Right renal pelvis (tissue), 4 donors: ENCODE results near the gene IL15RA. TPM values are rescaled to one million over a fixed set of nuclear protein-coding genes. Genes with fewer than 3 reads are reported as not detected.
"Not testable (repeated sequence)": the region's sequence is repeated elsewhere in the genome, so short reads cannot be mapped to it uniquely, and the experiment has no call there.

ENCODE experiments used
- DNase-seq, 4 donors: peaks; one replicate each; pipeline ENCODE4 v3.0.0-alpha.2; 2013; ENCODE audit warnings: low read depth in 4 of 4, low spot score in 3 of 4, missing footprints in 1 of 4
- polyA plus RNA-seq, 4 donors: library from polyadenylated mRNA; unstranded; fragments of 120-200 nt; gene quantifications; one replicate each; pipeline ENCODE4 v1.2.1, GENCODE V29; 2013; ENCODE audit not compliant: insufficient read length in 4 of 4

IL15RA gene
- polyA plus RNA-seq, 4 donors = 1.5 to 2.4 (median 2.0) TPM

DNA sequence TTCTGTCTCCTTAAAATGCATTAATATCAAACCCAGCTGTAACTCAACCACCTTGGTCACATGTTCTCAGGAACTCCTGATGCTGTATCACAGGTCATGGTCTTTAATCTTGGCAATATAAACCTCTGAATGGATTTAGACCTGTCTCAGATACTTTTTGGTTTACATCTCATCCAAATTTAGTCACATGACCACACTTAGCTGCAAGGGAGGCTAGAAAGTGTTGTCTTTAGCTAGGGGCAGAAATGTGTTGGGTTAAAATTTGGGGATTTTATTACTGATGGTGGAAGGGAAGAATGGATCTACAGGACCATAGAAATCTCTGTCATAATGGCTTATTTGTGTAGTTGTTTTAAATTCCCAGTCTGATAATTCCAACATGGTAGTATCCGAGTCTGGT is 29.6 kb upstream of the IL15RA start:
- DNase-seq = no peak

DNA sequence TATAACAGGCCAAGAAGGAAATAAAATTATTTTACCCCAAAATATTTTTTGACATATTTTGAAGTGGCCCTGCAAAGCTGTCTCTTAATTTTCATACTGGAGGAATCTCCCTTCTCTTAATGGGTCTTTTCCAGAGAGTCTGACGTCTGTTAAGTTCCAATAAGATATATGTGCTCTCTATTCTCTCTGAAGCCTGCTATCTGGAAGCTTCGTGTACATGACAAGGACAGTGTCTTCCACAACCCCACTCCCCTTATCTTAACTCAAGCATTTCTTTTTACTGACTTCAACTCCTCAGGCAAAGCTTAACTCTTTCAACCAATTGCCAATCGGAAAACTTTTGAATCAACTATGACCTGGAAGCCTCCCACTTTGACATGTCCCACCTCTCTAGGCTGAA is 29.2 kb upstream of the IL15RA start:
- DNase-seq = no peak

DNA sequence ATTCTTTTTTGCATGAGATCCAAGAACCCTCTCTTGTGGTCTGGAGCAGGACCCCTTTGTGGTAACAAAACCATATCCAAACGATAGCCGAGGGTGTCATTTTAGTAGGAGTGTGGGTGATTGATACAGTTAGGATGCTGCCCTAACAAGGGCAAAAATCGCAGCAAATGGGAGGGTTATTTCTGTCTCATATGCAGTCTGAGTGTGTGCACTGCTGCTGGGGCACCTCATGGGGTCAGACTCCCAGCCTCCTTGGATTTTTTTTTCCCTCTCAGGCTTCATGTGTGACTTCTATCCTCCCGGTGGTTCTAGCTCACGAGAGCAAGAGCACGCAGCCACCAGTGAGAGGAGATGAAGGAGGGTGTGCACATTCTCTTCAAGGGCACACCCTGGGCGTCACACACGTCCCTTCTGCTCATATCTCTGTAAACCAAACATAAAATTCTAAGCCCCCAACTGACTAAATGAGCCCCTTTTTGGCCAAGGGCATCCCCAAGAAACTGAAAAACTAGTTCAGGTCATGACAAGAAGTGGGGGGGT is 28.6 kb upstream of the IL15RA start:
- no peak for DNase-seq

DNA sequence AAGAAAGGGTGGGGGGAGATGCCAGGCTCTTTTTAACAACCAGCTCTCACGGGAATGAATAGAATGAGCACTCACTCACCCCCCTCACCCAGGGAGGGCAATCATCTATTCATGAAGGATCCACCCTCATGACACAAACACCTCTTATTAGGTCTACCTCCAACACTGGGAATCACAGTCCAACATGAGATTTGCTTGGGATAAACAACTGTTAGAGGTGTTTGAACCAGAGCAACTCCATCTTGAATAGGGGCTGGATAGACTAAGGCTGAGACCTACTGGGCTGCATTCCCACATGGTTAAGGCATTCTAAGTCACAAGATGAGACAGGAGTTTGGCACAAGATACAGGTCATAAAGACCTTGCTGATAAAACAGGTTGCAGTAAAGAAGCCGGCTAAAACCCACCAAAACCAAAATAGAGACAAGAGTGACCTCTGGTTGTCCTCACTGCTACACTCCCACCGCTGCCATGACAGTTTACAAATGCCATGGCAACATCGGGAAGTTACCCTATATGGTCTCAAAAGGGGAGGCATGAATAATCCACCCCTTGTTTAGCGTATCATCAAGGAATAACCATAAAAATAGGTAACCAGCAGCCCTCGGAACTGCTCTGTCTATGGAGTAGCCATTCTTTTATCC is 27.9 kb upstream of the IL15RA start:
- DNase-seq = not testable (repeated sequence)

DNA sequence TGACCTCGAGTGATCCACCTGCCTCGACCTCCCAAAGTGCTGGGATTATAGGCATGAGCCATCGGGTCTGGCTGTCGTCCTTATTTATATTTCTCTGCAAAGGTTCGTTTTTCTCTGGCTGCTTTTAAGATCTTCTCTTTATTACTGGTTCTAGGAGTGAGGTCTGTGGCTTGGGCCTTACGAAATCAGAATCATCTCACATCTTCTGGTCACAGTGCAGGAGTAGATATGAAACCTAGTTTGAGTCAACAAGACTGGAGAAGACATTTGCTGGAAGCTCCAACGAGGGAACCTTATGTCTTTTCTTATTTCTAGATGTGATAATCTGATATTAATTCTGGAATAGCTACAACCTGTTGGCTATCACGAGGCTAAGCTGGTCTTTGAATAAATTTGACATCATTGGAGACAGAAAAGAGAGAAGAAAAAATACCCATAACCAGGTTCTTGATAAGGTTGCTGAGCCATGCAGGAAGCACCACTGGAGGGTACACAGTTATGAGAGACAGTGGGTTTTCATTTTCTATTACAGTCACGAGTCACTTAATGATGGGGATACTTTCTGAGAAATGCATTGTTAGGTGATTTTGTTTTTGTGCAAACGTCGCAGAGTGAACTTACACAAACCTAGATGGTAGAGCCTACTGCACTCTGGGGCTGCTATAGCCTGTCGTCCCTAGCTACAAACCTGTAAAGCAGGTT is 25.6 kb upstream of the IL15RA start:
- DNase-seq = no peak

DNA sequence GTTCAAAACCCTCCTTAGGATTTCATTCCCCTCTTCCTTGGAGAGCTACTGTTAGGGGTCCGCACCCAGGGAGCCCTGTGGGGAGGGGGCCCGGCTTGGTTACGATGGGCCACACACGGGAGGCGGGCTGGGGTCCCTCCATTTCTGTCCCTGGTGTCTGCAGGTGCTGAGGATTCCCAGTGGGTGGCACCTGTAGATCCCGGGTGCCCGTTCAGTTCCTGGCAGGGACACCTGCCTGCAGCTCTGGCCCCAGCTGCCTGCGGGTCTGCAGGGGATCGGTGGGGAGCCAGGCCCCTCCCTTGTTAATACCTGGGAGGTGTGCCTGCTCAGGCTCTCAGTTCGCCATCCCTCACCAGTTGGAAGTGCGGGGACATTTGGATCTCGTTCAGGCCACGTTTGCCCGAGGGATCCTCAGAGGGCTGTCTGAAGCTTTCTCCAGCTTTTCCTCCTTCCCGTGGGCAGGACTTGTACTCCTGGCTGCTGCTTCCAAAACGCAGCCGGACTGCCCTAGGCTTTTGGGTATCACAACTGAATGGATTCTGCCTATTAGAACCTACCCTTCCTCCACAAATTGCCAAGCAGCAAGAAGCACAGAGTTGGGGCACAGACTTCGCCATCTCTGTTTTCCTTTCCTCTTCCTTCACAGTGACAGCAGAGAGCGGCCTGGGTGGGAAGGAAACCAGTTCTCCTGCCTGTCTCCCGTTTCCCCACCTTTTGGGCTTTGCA is 22.3 kb upstream of the IL15RA start:
- no peak for DNase-seq

DNA sequence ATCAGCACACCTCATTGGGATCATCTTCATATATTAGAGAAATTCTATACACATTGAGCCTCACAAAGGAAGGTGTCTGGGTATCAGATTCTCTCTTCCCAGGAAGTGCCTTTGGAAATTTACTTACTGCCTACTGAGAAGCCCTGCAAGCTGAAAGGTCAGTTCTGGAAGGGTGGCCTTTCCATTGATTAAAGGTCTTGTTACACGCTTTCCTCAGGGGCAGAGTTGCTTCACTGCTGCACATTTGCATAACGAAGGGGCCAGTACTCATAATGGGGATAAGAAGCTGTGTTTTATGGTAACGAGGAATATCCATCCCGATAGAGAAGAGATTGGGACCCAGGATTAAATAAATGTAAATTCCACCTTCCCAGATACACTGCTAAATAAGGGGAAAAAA is 19.4 kb upstream of the IL15RA start:
- no peak for DNase-seq

DNA sequence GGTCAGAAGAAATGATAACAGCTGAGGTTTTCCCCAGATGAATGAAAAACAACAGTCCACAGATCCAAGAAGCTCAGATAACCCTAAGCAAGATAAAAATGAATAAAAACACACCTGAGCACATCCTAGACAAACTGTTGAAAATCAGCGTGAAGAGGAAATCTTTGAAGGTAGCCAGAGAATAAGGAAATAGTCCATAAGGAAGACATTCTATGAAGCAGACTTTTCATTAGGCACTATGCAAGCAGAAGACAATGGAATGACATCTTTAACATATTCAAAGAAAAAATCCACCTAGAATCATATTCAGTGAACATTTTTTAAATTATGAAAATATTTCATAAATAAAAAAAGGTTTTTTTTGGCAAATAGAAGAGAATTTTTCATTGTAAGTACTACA is 15.1 kb upstream of the IL15RA start:
- no peak for DNase-seq

DNA sequence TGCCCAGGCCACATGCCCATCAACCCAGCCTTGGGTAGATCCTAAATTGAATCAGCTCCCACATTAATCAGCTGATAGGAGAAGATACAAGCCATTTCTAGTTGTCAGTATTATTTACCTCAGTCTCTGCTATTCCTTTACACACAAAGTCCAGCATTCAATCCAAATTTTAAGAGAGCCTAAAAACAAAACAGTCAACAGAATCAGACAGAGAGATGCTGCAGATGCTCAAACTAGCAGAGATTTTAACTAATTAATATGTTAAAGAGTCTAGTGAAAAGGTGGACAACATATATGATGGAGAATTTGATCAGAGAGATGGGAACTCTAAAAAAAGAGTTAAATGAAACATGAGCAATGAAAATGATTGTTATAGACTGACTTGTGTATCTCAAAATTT is 14.4 kb upstream of the IL15RA start:
- no peak for DNase-seq

DNA sequence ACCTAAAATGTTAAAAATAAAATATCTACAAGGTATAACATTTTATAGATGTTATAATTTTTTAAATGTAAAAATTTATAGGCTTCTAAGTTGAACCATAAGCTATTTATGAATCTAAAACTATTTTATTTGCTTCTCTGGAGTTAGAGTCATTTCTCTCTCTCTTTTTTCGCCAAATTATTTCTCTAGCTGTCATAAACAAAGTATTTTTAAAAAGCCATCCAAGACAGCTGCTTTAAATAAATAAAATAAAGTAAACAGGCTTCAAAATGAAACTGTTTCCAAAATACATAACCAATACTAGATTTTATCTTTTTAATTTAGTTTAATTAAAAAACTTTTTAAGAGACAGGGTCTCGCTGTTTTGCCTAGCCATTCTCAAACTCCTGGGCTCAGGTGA is 12.4 kb upstream of the IL15RA start:
- no peak for DNase-seq

DNA sequence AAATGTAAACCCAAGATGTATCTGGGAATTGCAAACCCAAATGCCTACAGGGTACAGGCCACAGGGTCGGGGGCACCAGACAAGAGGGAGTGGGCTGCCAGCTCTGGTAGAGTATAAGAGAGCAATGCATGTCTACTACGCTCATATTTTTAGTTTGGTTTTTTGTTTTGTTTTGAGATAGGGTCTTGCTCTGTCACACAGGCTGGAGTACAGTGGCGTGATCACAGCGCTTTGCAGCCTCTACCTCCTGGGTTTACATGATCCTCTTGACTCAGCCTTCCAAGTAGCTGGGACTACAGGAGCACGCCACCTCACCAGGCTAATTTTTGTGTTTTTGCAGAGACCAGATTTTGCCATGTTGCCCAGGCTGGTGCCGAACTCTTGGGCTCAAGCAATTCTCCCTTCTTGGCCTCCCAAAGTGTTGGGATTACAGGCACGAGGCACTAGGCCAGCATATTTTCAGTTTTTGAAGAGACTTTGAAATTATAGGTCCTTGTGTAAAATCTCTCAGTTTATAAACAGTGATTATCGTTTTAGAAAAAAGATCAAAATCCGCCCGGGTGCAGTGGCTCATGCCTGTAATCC is 11.1 kb upstream of the IL15RA start:
- no peak for DNase-seq

DNA sequence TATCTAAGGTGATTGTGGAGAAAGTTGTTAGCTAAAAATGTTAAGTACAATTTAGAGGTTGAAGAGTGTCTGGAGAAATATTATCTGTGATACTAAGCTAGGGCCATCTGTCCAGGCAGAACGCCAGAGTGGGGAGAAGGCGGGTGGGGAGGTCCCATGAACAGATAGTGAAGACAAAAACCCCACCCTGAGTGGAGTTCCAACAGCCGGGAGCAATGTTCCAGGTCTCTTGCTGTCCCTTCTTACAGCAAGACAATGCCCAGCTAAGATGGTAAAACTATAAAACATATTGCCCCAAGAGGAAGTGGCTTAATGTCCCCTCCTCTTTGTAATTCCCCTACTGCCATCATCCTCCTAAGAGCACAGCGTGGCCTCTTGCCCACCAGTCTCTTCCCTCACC is 10.4 kb upstream of the IL15RA start:
- no peak for DNase-seq

DNA sequence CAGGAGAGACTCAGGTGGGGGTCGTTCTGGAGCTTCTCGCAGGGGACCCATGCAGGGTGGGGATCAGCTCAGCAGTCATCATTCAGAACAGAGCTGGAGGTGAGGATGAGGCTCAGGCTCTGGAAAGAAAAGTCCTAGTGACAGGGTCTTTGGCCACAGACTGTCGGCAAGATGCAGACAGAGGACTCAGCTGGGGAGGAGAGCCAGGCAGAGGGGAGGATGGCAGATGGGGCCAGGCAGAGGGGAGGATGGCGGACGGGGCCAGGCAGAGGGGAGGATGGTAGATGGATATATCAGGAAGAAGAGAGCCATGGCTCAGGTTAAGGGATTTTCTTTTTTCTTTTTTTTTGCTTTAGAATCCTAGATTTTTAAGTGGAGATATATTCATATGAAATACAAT is 7.7 kb upstream of the IL15RA start:
- no peak for DNase-seq

DNA sequence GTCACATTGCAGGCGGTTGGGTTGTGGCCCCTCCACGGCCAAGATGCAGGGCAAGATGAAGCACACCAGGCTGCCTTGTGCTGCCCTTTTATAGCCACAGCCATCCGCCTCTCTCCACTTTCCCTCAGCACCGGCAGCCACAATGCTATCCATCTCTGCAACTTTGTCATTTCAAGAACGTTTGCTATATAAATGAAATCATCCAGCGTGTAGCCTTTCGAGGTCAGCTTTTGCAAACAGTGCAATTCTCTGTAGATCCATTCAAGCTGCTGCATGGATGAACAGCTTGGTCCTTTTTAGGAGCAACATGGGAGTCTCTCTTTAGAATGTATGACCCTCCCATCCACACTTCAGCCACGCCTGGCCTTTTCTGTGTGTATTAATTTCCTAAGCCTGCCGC is 6.4 kb upstream of the IL15RA start:
- no peak for DNase-seq

DNA sequence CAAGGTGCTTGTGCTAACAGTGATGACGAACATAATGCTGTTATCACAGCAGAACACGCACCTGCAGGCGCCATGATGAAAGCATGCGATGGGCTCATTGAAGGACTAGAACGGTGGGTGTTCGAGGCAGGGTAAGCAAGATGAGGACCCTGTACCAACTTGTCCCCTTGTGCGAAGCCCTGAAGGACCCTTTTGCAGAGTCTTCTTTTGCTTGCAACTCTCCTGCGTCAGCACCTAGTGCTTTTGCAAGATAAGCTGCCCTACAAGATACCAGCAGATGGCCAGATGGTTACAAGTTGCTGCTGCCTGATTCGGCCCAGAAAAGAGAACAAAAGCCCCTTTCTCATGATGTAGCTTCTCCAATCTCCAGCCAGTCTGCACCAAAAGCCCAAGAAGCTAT is 4.2 kb upstream of the IL15RA start:
- no peak for DNase-seq

DNA sequence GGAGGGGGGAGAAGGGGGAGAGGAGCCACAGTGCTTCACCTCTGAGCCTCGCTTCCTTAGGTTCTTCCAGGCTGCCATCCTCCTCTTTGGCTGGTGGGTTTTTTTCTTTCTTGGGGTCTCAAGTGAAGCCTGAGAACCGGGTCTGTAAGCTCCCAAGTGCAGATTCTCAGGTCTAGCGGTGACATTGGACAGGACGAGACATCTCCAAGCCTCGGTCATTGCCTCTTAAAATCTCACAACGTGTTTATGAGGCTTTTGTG is 817 bp upstream of the IL15RA start:
- no peak for DNase-seq

DNA sequence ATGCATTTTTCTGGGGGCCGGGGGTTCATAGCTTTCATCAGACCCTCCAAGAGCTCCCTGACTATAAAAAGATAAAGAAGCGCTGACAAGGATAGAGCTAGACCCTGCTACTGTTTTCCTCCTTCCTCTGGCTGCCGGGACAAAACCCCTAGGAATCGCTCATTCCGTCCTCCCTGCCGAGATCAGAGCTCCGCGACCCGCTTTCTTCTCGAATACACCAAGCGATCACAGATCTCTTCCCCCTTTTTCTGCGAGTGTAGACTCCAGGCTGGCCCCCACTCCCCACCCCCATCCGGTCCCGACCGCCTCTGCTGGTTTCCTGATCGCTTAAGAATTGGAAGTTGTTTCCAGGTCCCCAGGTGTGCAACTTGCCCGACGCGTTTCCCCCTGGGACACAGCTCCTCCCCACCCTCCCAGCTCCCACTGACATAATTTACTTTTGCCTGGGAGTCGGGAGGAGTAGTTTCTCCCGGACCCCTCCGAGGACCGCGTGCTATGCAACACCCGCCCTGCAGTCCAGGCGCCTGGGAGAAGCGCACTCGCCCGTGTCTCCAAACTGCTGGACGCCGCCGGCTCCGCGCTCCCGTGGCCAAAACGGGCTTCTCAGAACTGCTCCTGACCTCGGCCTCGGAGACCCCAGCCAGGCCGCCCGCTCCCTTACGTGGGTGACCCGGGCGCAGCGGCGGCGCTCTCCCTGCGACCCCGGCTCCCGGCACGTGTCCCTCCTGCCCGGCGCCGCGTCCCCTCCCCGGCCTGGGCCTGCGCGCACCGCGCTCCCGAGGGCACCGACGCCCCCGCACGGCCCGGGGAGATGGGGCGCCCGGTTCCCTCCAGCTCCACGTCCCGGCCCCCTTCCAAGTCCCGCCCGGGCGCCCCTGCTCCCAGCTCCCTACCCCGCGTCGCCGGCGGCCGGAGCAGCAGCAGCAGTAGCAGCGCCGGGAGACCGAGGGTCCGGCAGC is 552 bp downstream of the IL15RA start:
- peak in 1 of 4 donors; percentile 48 for DNase-seq

DNA sequence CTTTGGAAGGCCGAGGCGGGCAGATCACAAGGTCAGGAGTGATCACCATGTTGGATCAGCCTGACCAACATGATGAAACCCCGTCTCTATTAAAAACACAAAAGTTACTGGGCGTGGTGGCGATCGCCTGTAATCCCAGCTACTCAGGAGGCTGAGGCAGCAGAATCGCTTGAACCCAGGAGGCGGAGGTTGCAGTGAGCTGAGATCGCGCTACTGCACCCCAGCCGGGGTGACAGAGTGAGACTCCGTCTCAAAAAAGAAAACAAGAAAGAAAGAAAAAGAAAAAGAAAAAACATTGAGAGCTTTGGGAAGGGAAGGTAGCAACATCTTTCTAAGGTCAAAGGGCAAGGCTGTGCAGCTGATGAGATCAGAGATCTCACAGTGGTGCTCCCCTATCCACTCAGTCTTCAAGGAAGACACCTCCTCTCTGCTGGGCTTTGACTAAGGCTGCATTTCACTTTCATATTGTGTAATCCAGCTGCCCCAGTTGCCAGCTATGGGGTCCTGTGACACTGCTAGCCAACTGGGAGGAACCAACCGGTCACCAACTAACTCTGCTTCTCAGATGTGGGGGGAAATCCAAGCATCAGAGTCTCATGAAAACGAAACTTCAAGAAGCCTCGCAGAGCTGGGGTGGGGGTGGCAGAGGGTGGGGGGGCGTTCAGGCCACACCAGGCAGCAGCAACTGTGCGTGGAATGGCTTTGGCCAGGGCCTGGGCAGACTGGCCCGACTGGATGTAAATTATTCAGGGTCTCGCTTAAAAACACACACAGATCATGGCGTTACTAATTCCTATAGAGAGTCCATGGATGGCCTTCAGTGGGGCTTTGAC is 1.5 kb downstream of the IL15RA start:
- DNase-seq = no peak

DNA sequence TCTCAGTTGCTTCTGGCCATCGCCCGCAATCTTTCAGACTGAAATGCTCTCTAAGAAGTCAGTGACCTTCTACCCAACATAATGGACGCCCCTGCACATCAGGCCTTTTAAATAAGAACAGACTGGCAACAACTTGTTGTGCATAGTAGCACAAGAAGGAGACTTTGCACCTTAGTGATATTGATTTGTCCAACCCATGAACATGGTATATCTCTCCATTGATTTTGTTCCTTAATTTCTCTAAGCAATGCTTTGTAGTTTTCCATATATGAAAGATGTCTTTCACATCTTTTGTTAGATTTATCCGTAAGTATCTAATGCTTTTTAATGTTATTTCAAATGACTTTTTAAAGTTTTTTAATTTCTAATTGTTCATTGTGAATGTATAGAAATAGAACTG is 4.3 kb downstream of the IL15RA start:
- no peak for DNase-seq

DNA sequence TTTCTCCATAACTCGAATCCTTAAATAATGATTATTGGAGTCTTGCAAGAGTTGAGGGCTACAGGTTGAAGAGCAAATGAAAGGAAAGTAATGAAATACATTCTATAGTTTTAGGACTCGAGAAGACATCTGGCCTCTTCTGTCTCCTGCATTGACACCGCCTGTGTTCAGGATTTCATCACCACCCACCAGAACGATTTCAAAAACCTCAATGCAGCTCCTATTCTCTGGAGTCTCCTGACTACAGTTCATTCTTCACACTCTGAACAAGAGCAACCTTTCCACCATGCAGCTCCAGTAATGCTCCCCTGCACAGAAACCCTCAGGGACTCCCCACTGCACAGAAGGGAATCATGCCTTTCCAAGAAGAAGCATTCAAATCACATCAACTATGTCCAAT is 5.5 kb downstream of the IL15RA start:
- DNase-seq = no peak
